Femur (tissue), 1 donor: Measurements from ENCODE around the gene CCDC136.

Source experiments
- DNase-seq: peaks from one replicate; pipeline ENCODE4 v3.0.0-alpha.2; 2017

The CCDC136 gene

DNA sequence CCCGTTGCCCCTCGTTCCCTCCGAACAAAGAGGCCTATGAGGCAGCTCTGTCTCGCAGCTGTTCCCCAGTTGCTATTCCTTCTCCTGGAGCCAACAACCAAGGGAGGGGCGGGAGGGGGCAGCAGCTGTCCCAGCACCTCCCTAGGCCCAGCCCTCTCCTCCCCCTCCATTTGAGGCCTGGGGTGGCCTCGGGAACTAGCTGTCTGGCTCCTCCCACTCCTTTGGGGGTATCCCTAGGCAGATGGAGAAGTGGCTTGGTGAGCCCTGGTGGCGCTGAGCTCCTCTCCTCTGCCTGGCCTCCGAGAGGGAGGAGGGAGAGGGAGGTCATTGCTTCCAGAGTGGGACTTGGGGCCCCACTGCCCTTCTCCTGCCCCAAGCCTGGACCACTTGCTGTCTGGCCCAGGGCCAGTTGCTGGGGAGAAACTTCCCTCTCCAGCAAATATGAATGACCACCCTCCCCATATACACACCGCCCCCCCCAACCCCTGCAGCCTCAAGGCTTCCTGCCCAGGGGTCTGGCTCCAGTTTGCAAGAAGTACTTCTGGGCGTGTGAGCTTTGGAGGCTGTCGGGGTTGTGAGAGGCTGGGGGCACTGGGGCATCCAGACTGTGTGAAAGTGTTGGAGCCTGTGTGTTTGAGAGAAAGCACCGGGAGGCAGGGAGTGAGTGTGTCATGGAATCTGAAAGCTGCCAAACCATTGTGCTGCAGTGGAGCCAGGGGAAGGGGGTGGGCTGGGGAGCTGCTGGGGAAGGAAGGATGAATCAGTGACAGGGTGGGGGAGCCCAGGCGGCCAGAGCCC lies 41.6 kb downstream of the CCDC136 start:
- DNase-seq, result peak; percentile 94

- DNase-seq, result no peak
Measured at GRCh38 chr7:128833946-128834325, 42.2 kb downstream of the CCDC136 start.

DNA sequence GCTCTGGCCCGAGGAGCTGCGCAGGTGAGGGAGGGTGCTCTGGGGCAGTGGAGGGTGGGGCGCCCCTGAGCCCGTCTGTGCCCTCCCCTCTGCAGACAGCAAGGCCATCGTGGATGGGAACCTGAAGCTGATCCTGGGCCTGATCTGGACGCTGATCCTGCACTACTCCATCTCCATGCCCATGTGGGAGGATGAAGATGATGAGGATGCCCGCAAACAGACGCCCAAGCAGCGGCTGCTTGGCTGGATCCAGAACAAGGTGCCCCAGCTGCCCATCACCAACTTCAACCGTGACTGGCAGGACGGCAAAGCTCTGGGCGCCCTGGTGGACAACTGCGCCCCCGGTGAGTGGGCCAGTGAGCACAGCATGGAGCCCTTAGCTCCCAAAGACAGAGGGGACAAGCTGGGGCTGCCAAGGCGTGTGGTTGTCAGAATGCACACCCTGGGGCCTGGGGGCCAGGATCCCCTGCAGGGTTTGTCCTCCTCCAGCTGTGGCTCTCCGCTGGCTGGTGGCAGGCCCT lies 43.5 kb downstream of the CCDC136 start:
- peak; percentile 17 for DNase-seq

- DNase-seq, result peak; percentile 83
Measured at GRCh38 chr7:128835790-128836641, 44.2 kb downstream of the CCDC136 start.

DNA sequence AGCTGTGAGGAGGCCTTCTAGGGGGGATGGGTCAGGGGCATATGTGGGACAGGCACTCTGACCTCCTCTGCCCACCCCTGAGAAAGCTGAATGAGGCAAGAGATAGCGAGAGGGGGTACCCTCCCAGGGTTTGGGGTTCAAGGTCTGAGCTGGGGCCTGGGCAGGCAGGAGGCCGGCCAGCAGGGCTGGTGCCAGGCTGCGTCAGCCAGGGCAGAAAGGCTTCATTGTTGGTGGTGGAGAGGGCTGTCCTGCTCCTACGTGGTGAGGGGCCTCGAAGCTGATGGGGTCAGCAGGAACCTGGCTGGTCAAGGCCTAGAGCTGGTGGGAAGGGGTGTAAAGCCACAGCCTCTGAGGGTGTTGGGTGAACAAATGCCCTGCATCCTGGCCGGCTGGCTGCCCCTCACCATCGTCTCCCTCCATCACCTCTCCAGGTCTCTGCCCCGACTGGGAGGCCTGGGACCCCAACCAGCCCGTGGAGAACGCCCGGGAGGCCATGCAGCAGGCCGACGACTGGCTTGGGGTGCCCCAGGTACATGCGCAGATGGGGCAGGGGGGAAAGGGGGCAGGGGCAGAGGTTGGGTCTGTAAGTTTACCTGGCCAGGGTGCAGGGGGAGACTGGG lies 45.1 kb downstream of the CCDC136 start:
- DNase-seq, result no peak

DNA sequence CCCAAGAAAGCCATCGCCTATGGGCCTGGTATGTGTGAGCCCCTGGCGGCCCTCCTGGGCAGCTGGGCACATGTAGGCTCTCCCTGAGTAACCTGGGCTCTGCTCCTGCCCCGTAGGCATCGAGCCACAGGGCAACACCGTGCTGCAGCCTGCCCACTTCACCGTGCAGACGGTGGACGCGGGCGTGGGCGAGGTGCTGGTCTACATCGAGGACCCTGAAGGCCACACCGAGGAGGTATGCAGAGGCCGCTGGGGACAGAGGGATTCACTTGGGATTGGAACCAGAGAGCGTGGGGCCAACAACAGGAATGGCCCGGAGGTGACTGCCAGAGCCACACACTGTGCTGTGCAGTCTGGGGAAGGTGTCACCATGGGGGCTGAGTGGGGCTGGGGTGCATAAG lies 45.8 kb downstream of the CCDC136 start:
- no peak for DNase-seq

GRCh38 chr7:128838109-128838779 lies 46.5 kb downstream of the CCDC136 start:
- DNase-seq, result no peak

DNA sequence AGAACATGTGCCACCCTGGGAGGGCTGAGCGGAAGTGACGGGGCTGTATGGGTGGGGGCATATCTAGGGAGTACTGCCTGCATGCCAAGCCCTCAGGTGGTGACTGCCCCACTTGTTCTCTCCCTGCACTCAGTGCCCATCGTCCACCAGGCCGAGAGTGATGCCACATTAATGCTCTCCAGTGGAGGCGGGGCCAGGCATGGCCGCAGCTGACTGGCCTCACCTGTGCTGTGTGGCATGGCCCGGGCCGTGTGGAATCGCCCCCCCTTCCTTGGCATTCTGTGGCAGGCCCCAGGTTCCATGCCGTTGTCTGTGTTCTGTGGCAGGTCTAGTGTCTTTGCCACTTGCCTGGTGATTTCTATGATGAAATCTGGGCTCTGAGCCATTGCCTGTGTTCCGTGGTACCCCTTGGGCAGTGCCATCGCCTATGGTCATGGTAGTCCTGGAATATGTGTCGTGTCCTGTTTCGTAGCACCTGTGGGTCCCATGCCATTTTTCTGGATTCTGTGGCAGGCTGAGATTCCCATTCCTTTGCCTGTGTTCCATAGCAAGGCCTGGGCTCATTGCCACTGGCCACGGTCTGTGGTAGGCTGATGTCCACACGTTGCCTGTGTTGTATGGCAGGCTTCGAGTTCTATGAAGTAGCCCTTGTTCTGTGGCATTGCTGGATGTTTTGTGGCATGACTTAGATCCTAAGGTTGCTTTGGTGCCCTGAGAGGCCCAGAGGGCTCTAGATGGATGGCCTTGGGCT lies 47.4 kb downstream of the CCDC136 start:
- no peak for DNase-seq

DNA sequence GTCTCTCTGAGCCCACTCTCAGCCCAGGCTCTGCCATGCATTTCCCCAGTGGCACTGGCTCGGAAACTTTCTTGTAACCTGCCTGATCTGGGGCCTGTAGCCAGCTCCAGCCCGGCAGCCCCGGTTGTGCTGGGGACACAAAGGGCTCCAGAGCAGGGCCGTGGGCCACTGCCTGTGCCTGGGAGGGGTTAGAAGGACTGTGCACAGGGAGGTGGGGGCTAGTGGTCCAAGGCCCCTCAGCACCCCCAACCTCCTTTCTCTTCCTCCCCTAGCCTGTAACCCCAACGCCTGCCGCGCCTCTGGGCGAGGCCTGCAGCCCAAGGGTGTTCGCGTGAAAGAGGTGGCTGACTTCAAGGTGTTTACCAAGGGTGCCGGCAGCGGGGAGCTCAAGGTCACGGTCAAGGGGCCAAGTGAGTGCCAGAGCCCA lies 48.0 kb downstream of the CCDC136 start:
- no peak for DNase-seq

DNA sequence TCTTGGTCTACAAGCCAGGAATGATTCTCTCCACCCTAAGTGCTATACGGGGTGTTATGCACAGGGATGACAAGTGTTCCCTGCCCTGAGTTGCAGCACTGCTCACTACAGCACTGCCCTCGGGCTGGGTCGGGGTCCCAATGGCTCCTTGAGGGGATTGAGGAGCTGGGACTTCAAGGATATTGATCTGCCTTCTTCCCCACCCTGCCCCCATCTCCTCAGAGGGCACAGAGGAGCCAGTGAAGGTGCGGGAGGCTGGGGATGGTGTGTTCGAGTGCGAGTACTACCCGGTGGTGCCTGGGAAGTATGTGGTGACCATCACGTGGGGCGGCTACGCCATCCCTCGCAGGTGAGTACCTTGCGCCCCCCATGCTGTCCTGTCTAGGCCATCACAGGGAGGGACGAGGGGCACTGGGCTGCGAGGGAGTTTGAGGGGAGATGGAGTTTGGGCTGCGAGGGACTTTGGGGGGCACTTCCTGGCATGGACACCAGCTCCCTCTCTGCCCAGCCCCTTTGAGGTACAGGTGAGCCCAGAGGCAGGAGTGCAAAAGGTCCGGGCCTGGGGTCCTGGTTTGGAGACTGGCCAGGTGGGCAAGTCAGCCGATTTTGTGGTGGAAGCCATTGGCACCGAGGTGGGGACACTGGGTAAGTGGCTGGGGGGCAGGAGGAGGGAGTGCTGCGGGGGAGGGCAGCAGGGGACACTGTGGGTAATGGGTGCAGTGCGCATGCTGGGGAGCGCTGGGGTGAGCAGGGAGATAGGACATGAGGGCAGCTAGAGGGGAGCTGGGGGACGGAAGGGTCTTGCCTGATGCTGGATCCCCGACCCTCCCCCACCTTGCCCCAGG lies 48.8 kb downstream of the CCDC136 start:
- no peak for DNase-seq

GRCh38 chr7:128841171-128841690 lies 49.5 kb downstream of the CCDC136 start:
- DNase-seq, result no peak

- no peak for DNase-seq
Measured at GRCh38 chr7:128841921-128842673, 50.3 kb downstream of the CCDC136 start.

DNA sequence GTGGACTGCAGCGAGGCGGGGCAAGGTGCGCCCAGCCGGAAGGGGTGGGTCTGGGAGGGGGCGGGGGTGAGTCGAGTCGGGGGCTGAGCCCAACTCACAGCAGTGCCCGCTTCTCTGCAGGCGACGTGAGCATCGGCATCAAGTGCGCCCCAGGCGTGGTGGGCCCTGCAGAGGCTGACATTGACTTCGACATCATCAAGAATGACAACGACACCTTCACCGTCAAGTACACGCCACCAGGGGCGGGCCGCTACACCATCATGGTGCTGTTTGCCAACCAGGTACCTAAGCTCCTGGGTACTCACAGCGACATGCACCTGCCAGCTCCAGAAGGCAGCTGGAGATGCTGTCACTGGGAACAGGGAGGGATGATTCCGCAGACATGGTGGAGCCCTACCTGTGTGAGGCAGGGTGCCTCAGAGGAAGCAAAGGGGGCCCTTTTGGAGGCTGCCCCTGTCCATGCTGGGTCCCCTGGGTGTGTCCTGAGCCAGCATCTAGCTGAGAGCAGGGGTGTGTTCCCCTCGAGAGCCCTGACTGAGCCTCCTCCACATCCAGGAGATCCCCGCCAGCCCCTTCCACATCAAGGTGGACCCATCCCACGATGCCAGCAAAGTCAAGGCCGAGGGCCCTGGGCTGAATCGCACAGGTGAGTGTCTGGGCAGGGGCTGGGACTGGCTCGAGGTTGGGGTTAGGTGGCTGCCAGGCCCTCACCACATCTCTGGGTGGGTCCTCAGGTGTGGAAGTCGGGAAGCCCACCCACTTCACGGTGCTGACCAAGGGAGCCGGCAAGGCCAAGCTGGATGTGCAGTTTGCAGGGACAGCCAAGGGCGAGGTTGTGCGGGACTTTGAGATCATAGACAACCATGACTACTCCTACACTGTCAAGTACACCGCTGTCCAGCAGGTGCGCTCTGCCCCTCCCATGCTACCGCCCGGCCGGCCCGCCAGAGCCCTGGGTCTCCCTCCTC lies 51.2 kb downstream of the CCDC136 start:
- DNase-seq, result no peak

DNA sequence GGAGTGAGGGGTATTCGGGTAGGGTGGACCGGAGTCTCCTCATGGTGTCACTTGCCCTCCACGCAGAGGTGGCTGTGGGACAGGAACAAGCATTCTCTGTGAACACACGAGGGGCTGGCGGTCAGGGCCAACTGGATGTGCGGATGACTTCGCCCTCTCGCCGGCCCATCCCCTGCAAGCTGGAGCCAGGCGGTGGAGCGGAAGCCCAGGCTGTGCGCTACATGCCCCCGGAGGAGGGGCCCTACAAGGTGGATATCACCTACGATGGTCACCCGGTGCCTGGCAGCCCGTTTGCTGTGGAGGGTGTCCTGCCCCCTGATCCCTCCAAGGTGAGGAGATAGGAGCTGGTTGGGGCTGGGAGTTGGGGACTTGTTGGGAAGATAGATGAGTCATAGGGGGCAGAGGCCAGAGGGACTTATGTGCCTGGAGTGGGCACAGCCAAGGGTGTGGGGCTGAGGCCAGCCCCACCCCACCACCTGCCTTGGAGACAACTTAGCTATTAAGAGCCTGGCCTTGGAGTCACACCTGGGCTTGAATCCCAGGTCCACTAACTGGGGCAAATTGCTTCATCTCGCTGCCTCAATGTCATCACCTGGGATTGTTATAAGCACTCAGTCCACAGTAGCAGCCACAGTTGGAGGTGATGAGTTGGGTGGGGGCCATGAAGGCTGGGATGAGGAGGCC lies 52.3 kb downstream of the CCDC136 start:
- DNase-seq, result no peak

GRCh38 chr7:128844777-128845311 lies 53.1 kb downstream of the CCDC136 start:
- no peak for DNase-seq

DNA sequence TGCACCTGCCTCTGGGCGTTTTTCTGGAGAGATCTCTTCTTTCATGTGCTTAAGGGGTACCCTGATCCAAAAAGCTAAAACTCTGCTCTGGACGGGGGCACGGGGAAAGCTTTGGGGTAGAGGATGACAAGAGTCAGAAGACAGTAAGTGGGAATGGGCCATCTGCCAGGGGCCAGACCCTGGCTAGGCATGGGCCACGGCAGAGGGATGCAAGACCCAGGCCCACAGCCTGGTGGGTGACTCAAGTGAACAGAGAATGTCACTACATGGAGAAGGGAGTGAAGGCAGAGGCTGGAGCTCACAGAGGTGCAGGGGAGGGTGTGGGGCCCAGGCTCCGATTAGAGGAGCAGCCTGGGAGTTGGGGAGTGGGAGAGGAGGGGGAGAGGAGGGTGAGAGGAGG lies 53.7 kb downstream of the CCDC136 start:
- no peak for DNase-seq

- no peak for DNase-seq
Measured at GRCh38 chr7:128845987-128846386, 54.2 kb downstream of the CCDC136 start.
